GM12875 (cell line): ENCODE results near the gene MCUR1.

Source experiments
- H3K4me3 ChIP-seq: one replicate; pipeline ENCODE4 v1.5.1; 2011; ENCODE audit warnings: low read depth, low read length, control low read depth
- TF ChIP-seq, protein P1 (sequence below): IDR thresholded peaks from 2 replicates; pipeline ENCODE4 v1.5.1; 2011; ENCODE audit warnings: low read depth, mild to moderate bottlenecking, control low read depth, inconsistent platforms, low read length, moderate library complexity, borderline replicate concordance; ENCODE audit not compliant: insufficient read depth

Gene MCUR1

DNA sequence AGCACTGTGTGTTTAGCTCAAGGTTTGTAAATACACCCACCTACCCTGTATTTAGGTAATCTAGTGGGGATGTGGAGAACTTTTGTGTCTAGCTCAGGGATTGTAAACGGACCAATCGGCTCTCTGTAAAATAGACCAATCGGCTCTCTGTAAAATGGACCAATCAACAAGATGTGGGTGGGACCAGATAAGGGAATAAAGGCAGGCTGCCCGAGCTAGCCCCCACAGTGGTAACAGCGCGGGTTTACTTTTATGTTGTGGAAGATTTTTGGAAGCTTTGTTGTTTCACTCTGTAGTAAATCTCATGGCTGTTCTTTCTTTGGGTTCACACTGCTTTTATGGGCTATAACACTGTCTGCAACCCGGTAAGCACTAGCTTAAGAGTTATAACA lies 70.6 kb downstream of the MCUR1 start:
- H3K4me3 ChIP-seq, result no peak overlapping the region

DNA sequence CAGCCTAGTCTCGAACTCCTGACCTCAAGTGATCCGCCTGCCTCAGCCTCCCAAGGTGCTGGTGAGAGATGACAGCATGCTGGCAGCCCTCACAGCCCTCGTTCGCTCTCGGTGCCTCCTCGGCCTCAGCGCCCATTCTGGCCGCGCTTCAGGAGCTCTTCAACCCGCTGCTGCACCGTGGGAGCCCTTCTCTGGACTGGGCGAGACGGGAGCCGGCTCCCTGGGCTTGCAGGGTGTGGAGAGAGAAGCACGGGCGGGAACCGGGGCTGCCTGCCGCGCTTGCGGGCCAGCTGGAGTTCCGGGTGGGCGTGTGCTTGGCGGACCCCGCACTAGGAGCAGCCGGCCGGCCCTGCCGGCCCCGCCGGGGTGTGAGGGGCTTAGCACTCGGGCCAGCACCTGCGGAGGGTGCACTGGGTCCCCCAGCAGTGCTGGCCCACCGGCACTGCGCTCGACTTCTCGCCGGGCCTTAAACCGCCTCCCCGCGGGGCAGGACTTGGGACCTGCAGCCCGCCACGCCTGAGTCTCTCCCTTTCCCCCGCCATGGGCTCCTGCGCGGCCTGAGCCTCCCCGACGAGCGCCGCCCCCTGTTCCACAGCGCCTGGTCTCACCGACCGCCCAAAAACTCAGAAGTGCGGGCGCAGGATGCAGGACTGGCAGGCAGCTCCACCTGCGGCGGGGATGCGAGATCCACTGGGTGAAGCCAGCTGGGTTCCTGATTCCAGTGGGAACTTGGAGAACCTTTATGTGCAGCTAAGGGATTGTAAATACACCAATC lies 71.2 kb downstream of the MCUR1 start:
- no peak overlapping the region for H3K4me3 ChIP-seq
- TF ChIP-seq, protein P1, sequence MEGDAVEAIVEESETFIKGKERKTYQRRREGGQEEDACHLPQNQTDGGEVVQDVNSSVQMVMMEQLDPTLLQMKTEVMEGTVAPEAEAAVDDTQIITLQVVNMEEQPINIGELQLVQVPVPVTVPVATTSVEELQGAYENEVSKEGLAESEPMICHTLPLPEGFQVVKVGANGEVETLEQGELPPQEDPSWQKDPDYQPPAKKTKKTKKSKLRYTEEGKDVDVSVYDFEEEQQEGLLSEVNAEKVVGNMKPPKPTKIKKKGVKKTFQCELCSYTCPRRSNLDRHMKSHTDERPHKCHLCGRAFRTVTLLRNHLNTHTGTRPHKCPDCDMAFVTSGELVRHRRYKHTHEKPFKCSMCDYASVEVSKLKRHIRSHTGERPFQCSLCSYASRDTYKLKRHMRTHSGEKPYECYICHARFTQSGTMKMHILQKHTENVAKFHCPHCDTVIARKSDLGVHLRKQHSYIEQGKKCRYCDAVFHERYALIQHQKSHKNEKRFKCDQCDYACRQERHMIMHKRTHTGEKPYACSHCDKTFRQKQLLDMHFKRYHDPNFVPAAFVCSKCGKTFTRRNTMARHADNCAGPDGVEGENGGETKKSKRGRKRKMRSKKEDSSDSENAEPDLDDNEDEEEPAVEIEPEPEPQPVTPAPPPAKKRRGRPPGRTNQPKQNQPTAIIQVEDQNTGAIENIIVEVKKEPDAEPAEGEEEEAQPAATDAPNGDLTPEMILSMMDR, result no peak

More for the DNA sequence above, 70.6 kb downstream of the MCUR1 start:
- TF ChIP-seq, protein P1, result no peak

DNA sequence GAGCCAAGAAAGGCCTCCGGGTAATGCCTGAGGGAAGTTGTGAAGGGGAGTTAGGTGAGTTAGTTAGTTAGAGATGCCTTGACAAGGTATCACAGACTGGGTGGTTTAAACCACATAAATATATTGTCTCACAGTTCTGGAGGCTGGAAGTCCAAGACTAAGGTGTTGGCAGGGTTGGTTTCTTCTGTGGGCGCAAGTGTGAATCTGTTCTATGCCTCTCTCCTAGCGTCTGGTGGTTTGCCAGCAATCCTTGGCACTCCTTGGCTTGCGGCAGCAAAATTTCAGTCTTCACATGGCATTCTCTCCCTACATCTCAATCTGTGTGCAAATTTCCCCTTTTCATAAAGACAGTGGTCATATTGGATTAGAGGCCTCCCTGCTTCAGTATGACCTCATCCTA lies 73.0 kb downstream of the MCUR1 start:
- TF ChIP-seq, protein P1, result no peak
- H3K4me3 ChIP-seq, result no peak overlapping the region
